Upper lobe of left lung (tissue), 6 donors: Measurements from ENCODE around the gene CDH2. TPM values are rescaled to one million over a fixed set of nuclear protein-coding genes. Genes with fewer than 3 reads are reported as not detected.

Experiments
- ATAC-seq, 2 donors: fragments of 200-7000 bp; cut with Tn5 transposase; one replicate each; pipeline ENCODE4 v1.9.1; 2022; ENCODE audit warnings: mild to moderate bottlenecking in 2 of 2, moderate library complexity in 2 of 2; ENCODE audit not compliant: low FRiP score in 2 of 2
- DNase-seq, 2 donors: peaks; one replicate each; pipeline ENCODE4 v3.0.0-alpha.2; 2019 to 2020
- H3K27ac ChIP-seq, 4 donors: fragments of 200-600 bp; sonication (generic); one replicate each; pipeline ENCODE4 v1.5.1; 2016 to 2019
- H3K27me3 ChIP-seq, 4 donors: fragments of 200-600 bp; sonication (generic); one replicate each; pipeline ENCODE4 v1.5.1; 2017 to 2019
- H3K36me3 ChIP-seq, 4 donors: fragments of 200-600 bp; sonication (generic); one replicate each; pipeline ENCODE4 v1.5.1; 2016 to 2019
- H3K4me1 ChIP-seq, 4 donors: fragments of 200-600 bp; sonication (generic); one replicate each; pipeline ENCODE4 v1.5.1; 2018 to 2019
- H3K4me3 ChIP-seq, 4 donors: fragments of 200-600 bp; sonication (generic); one replicate each; pipeline ENCODE4 v1.5.1; 2017 to 2019; ENCODE audit warnings: mild to moderate bottlenecking in 2 of 4, moderate library complexity in 1 of 4
- H3K9me3 ChIP-seq, 4 donors: fragments of 200-600 bp; sonication (generic); one replicate each; pipeline ENCODE4 v1.5.1; 2018 to 2019
- CTCF ChIP-seq, 6 experiments: fragments of 450-650 bp in 4 of 6; fragments of 200-600 bp in 2 of 6; sonication (generic) in 2 of 6; IDR thresholded peaks; one replicate each; pipeline ENCODE4 v1.5.1; 2016 to 2019; ENCODE audit warnings: antibody characterized with exemption in 6 of 6
- EP300 ChIP-seq, 4 donors: sonication (generic); formaldehyde crosslinking; IDR thresholded peaks; one replicate each; pipeline ENCODE4 v1.5.1; 2017; ENCODE audit warnings: antibody characterized with exemption in 4 of 4, control low read depth in 2 of 4
- POLR2A ChIP-seq, 4 donors: fragments of 450-650 bp; IDR thresholded peaks; one replicate each; pipeline ENCODE4 v1.5.1; 2016 to 2017; ENCODE audit warnings: antibody characterized with exemption in 4 of 4, mild to moderate bottlenecking in 2 of 4
- POLR2AphosphoS5 ChIP-seq, 2 donors: sonication (generic); formaldehyde crosslinking; IDR thresholded peaks; one replicate each; pipeline ENCODE4 v1.5.1; 2017; ENCODE audit warnings: antibody characterized with exemption in 2 of 2
- WGBS, 2 donors: methylation state at CpG; one replicate each; pipeline ENCODE4 v1.1.5; 2017 to 2018; 5-methylcytosine and 5-hydroxymethylcytosine counted together
- total RNA-seq, 6 donors: library from RNA; depleted of rRNA in 4 of 6; stranded (reverse); fragments of >200 nt in 4 of 6; gene quantifications; one replicate each; pipeline versions ENCODE4 v1.1.0 to v1.2.1, GENCODE V29; 2016 to 2021
- donor health status: DM: no; HTN: no; CAD: no; lungs with moderate emphysema.
- donor health status: DM: no; HTN: yes; CAD: no; lungs with severe emphysema.

The CDH2 gene
- total RNA-seq, 6 donors from 2014 or later: 0.20 to 2.3 (median 0.75) TPM; not detected in 2

GRCh38 chr18:28078298-28078697 lies 98.6 kb downstream of the CDH2 start:
- TF ChIP-seq CTCF (IDR thresholded peaks at IDR 0.05) (no peak), POLR2A (IDR thresholded peaks at IDR 0.05) (no peak), EP300 (IDR thresholded peaks at IDR 0.05) (no peak), POLR2AphosphoS5 (IDR thresholded peaks at IDR 0.05) (no peak)
- ATAC-seq: no peak

GRCh38 chr18:28075501-28075900 lies 101.4 kb downstream of the CDH2 start:
- ATAC-seq: no peak
- DNase-seq: no peak
- no peaks in the 10 kb centered on the region for H3K27me3 ChIP-seq
- H3K4me1 ChIP-seq: no peaks in the 10 kb centered on the region
- H3K36me3 ChIP-seq: no peaks in the 10 kb centered on the region
- H3K4me3 ChIP-seq: no peak overlapping the region
- no peaks in the 10 kb centered on the region for H3K9me3 ChIP-seq
- TF ChIP-seq CTCF (IDR thresholded peaks at IDR 0.05) (no peak), POLR2AphosphoS5 (IDR thresholded peaks at IDR 0.05) (no peak), POLR2A (IDR thresholded peaks at IDR 0.05) (no peak), EP300 (IDR thresholded peaks at IDR 0.05) (no peak)
- H3K27ac ChIP-seq: no peak overlapping the region
- 64 to 88% methylated on average over 3 of the region's 3 CpGs for WGBS, 2 donors

More at GRCh38 chr18:28078298-28078697, 98.6 kb downstream of the CDH2 start:
- H3K4me1 ChIP-seq: no peaks in the 10 kb centered on the region
- H3K4me3 ChIP-seq: no peak overlapping the region
- 83 to 85% methylated on average over 4 of the region's 4 CpGs for WGBS, 2 donors
- H3K9me3 ChIP-seq: no peaks in the 10 kb centered on the region
- no peaks in the 10 kb centered on the region for H3K27me3 ChIP-seq
- no peak overlapping the region for H3K27ac ChIP-seq
- no peak for DNase-seq
- H3K36me3 ChIP-seq: no peaks in the 10 kb centered on the region

GRCh38 chr18:28074076-28074475 lies 102.9 kb downstream of the CDH2 start:
- no peak for DNase-seq
- H3K27ac ChIP-seq: no peak overlapping the region
- H3K27me3 ChIP-seq: no peaks in the 10 kb centered on the region
- WGBS, 2 donors: 57 to 68% methylated on average over 1 of the region's 1 CpG
- no peaks in the 10 kb centered on the region for H3K9me3 ChIP-seq
- no peaks in the 10 kb centered on the region for H3K36me3 ChIP-seq
- ATAC-seq: no peak
- H3K4me1 ChIP-seq: no peaks in the 10 kb centered on the region
- no peak for TF ChIP-seq POLR2A (IDR thresholded peaks at IDR 0.05)
- TF ChIP-seq POLR2AphosphoS5 (IDR thresholded peaks at IDR 0.05): no peak
- no peak for TF ChIP-seq CTCF (IDR thresholded peaks at IDR 0.05)
- no peak for TF ChIP-seq EP300 (IDR thresholded peaks at IDR 0.05)
- H3K4me3 ChIP-seq: no peak overlapping the region

- no peak for ATAC-seq
- no peaks in the 10 kb centered on the region for H3K36me3 ChIP-seq
- no peaks in the 10 kb centered on the region for H3K9me3 ChIP-seq
- H3K27me3 ChIP-seq: no peaks in the 10 kb centered on the region
- no peak overlapping the region for H3K4me3 ChIP-seq
- 19 to 44% methylated on average over 3 of the region's 3 CpGs for WGBS, 2 donors
- H3K4me1 ChIP-seq: no peaks in the 10 kb centered on the region
- TF ChIP-seq CTCF (IDR thresholded peaks at IDR 0.05): no peak
- TF ChIP-seq EP300 (IDR thresholded peaks at IDR 0.05): no peak
- no peak for TF ChIP-seq POLR2AphosphoS5 (IDR thresholded peaks at IDR 0.05)
- no peak for TF ChIP-seq POLR2A (IDR thresholded peaks at IDR 0.05)
- no peak for DNase-seq
- H3K27ac ChIP-seq: no peak overlapping the region
Measured at GRCh38 chr18:28073658-28074057, 103.3 kb downstream of the CDH2 start.

GRCh38 chr18:28071199-28071598 lies 105.7 kb downstream of the CDH2 start:
- no peak overlapping the region for H3K4me3 ChIP-seq
- no peak for DNase-seq
- H3K9me3 ChIP-seq: no peaks in the 10 kb centered on the region
- TF ChIP-seq EP300 (IDR thresholded peaks at IDR 0.05) (no peak), POLR2AphosphoS5 (IDR thresholded peaks at IDR 0.05) (no peak), POLR2A (IDR thresholded peaks at IDR 0.05) (no peak), CTCF (IDR thresholded peaks at IDR 0.05) (no peak)
- no peaks in the 10 kb centered on the region for H3K36me3 ChIP-seq
- H3K4me1 ChIP-seq: no peaks in the 10 kb centered on the region
- H3K27ac ChIP-seq: no peak overlapping the region
- WGBS, 2 donors: 49 to 58% methylated on average over 5 of the region's 5 CpGs
- no peak for ATAC-seq
- H3K27me3 ChIP-seq: no peaks in the 10 kb centered on the region
